HS-27A (cell line): Measurements from ENCODE around the gene SYCE3.
"Not testable (repeated sequence)": the region's sequence is repeated elsewhere in the genome, so short reads cannot be mapped to it uniquely, and the experiment has no call there.

Experiments used
- DNase-seq: peaks from one replicate; pipeline ENCODE4 v3.0.0-alpha.2; 2012; ENCODE audit warnings: low read depth, missing footprints

SYCE3 gene

GRCh38 chr22:50562523-50563412 lies at the start of gene SYCE3:
Gene SYCE3 (minus strand): TSS chr22:50562919. CDS start chr22:50556405, 6,514 bp downstream.
- DNase-seq: peak; percentile 77

GRCh38 chr22:50612168-50612527 lies 49.4 kb upstream of the SYCE3 start:
- DNase-seq: no peak

- no peak for DNase-seq
Observed at GRCh38 chr22:50611341-50612060, 48.8 kb upstream of the SYCE3 start.

GRCh38 chr22:50610581-50610980 lies 47.9 kb upstream of the SYCE3 start:
- no peak for DNase-seq

GRCh38 chr22:50610041-50610451 lies 47.3 kb upstream of the SYCE3 start:
- DNase-seq: no peak

- no peak for DNase-seq
Observed at GRCh38 chr22:50609599-50609998, 46.9 kb upstream of the SYCE3 start.

GRCh38 chr22:50608996-50609395 lies 46.3 kb upstream of the SYCE3 start:
- DNase-seq: no peak

GRCh38 chr22:50608058-50608840 lies 45.5 kb upstream of the SYCE3 start:
- not testable (repeated sequence) for DNase-seq

- DNase-seq: no peak
Observed at GRCh38 chr22:50607659-50608020, 44.9 kb upstream of the SYCE3 start.

GRCh38 chr22:50606946-50607658 lies 44.4 kb upstream of the SYCE3 start:
- no peak for DNase-seq

GRCh38 chr22:50606165-50606945 lies 43.6 kb upstream of the SYCE3 start:
- DNase-seq: no peak

- no peak for DNase-seq
Observed at GRCh38 chr22:50605613-50606074, 42.9 kb upstream of the SYCE3 start.

GRCh38 chr22:50605002-50605612 lies 42.4 kb upstream of the SYCE3 start:
- no peak for DNase-seq

- DNase-seq: no peak
Observed at GRCh38 chr22:50604256-50605001, 41.7 kb upstream of the SYCE3 start.

- DNase-seq: no peak
Observed at GRCh38 chr22:50603511-50604255, 41.0 kb upstream of the SYCE3 start.

- no peak for DNase-seq
Observed at GRCh38 chr22:50602338-50602700, 39.6 kb upstream of the SYCE3 start.

GRCh38 chr22:50601669-50602337 lies 39.1 kb upstream of the SYCE3 start:
- no peak for DNase-seq

GRCh38 chr22:50600967-50601668 lies 38.4 kb upstream of the SYCE3 start:
- no peak for DNase-seq
